B cell (primary cell): ENCODE data around the gene ELAVL3. TPM values are rescaled to one million over a fixed set of nuclear protein-coding genes. Genes with fewer than 3 reads are reported as not detected.
A peak's percentile ranks its signal among the peaks of the same experiment; 100 is the strongest.

Experiments
- ATAC-seq: fragments of 200-7000 bp; cut with Tn5 transposase; one replicate; pipeline ENCODE4 v1.10.0; 2021; ENCODE audit warnings: low read depth, mild to moderate bottlenecking, moderate number of reproducible peaks, moderate library complexity
- CTCF ChIA-PET: fragments of 350-600 bp; sonication (Branson Sonifier 250); formaldehyde crosslinking; loops from one replicate; lab custom pipeline; 2021; ENCODE audit warnings: antibody characterized with exemption, inconsistent platforms; lab: Charles Lee
- POLR2A ChIA-PET: fragments of 350-600 bp; sonication (Branson Sonifier 250); formaldehyde crosslinking; loops from one replicate; lab custom pipeline; 2021; ENCODE audit warnings: antibody characterized with exemption; lab: Charles Lee
- DNase-seq: peaks from one replicate; pipeline ENCODE4 v3.0.0; 2013
- H2AFZ ChIP-seq: 2 replicates; pipeline ENCODE4 v1.6.1; 2012; ENCODE audit warnings: mild to moderate bottlenecking, low read depth, low read length; ENCODE audit not compliant: insufficient read depth, poor library complexity, severe bottlenecking
- H3K27ac ChIP-seq, 2 donors: 1 replicate in 1 of 2; 2 replicates in 1 of 2; pipeline ENCODE4 v1.5.1; 2012 to 2013; ENCODE audit warnings: low read length in 2 of 2, mild to moderate bottlenecking in 2 of 2, moderate library complexity in 1 of 2
- H3K27me3 ChIP-seq, 4 experiments: fragments of 200-600 bp in 1 of 4; sonication (generic) in 1 of 4; replicated peaks in 1 of 4; 1 replicate in 2 of 4; 2 replicates in 2 of 4; pipeline versions ENCODE4 v1.6.1 to v1.7.0; 2013 to 2016; ENCODE audit warnings: low read length in 3 of 4, mild to moderate bottlenecking in 2 of 4, mixed read lengths in 1 of 4, moderate library complexity in 1 of 4; ENCODE audit not compliant: insufficient read depth in 4 of 4, control insufficient read depth in 3 of 4; ENCODE audit errors: control extremely low read depth in 1 of 4
- H3K36me3 ChIP-seq, 2 experiments: replicated peaks in 1 of 2; 1 replicate in 1 of 2; 2 replicates in 1 of 2; pipeline versions ENCODE4 v1.6.1 to v1.7.1; 2013; ENCODE audit warnings: low read length in 1 of 2; ENCODE audit not compliant: insufficient read depth in 2 of 2, control insufficient read depth in 1 of 2; ENCODE audit errors: control extremely low read depth in 1 of 2, extremely low read depth in 1 of 2
- H3K4me1 ChIP-seq, 2 donors: fragments of 200-600 bp in 1 of 2; sonication (generic) in 1 of 2; 1 replicate in 1 of 2; 2 replicates in 1 of 2; pipeline versions ENCODE4 v1.5.1 to v1.6.1; 2013 to 2017; ENCODE audit warnings: low read length in 2 of 2; ENCODE audit not compliant: control insufficient read depth in 2 of 2, insufficient read depth in 2 of 2
- H3K4me2 ChIP-seq: replicated peaks from 2 replicates; pipeline ENCODE3; 2012; ENCODE audit warnings: mild to moderate bottlenecking, low read depth, low read length; ENCODE audit not compliant: poor library complexity, severe bottlenecking
- H3K4me3 ChIP-seq, 5 experiments: fragments of 200-600 bp in 1 of 5; sonication (generic) in 1 of 5; 1 replicate in 3 of 5; 2 replicates in 2 of 5; pipeline versions ENCODE4 v1.5.1 to v1.7.0; 2011 to 2016; ENCODE audit warnings: low read length in 4 of 5, mild to moderate bottlenecking in 4 of 5, low read depth in 2 of 5, control low read depth in 1 of 5, moderate library complexity in 1 of 5; ENCODE audit not compliant: insufficient read depth in 1 of 5; ENCODE audit errors: control extremely low read depth in 1 of 5, extremely low read depth in 1 of 5
- H3K79me2 ChIP-seq: fragments of 200-600 bp; sonication (generic); one replicate; pipeline ENCODE4 v1.6.0; 2016; ENCODE audit warnings: low read length; ENCODE audit not compliant: control insufficient read depth, insufficient read depth
- H3K9ac ChIP-seq: fragments of 200-600 bp; sonication (generic); 2 replicates; pipeline ENCODE4 v1.6.1; 2017; ENCODE audit warnings: mild to moderate bottlenecking, low read length, moderate library complexity
- H3K9me3 ChIP-seq, 3 donors: one replicate each; pipeline versions ENCODE4 v1.6.1 to v1.7.1; 2013; ENCODE audit warnings: low read length in 2 of 3; ENCODE audit not compliant: control insufficient read depth in 2 of 3, insufficient read depth in 1 of 3; ENCODE audit errors: control extremely low read depth in 1 of 3
- H4K20me1 ChIP-seq: 2 replicates; pipeline ENCODE4 v1.6.0; 2012; ENCODE audit warnings: mild to moderate bottlenecking, low read length; ENCODE audit not compliant: insufficient read depth, control insufficient read depth, poor library complexity, severe bottlenecking
- H3K27ac Mint-ChIP-seq: one replicate; pipeline ENCODE4 v1.8.0; 2021; ENCODE audit warnings: mixed read lengths
- H3K27me3 Mint-ChIP-seq: one replicate; pipeline ENCODE4 v1.8.0; 2021; ENCODE audit warnings: mixed read lengths
- H3K4me1 Mint-ChIP-seq: one replicate; pipeline ENCODE4 v1.8.0; 2021; ENCODE audit warnings: mixed read lengths
- H3K4me3 Mint-ChIP-seq: one replicate; pipeline ENCODE4 v1.8.0; 2021; ENCODE audit warnings: mixed read lengths
- H3K9me3 Mint-ChIP-seq: one replicate; pipeline ENCODE4 v1.8.0; 2022; ENCODE audit warnings: mixed read lengths; ENCODE audit not compliant: insufficient read depth
- CTCF ChIP-seq: fragments of 200-600 bp; IDR thresholded peaks from one replicate; pipeline ENCODE4 v1.8.0; 2022; ENCODE audit warnings: antibody characterized with exemption, mild to moderate bottlenecking
- EZH2 ChIP-seq: IDR thresholded peaks from 2 replicates; pipeline ENCODE4 v1.6.1; 2012; ENCODE audit warnings: borderline replicate concordance, low read depth, mild to moderate bottlenecking, moderate library complexity, low read length; ENCODE audit not compliant: insufficient read depth, poor library complexity, severe bottlenecking
- WGBS: methylation state at CpG from one replicate; pipeline ENCODE4 v1.1.5; 2013; ENCODE audit warnings: missing lambda C conversion rate; ENCODE audit not compliant: insufficient coverage; 5-methylcytosine and 5-hydroxymethylcytosine counted together
- intact Hi-C: fragments of 100-400 bp; cut with micrococcal nuclease; formaldehyde crosslinking; loops from one replicate; pipeline ENCODE4 v1.10.0; 2022
- polyA plus RNA-seq: library from polyadenylated mRNA; depleted of rRNA; stranded (reverse); fragments of >200 nt; gene quantifications from 2 replicates; pipeline ENCODE4 v1.2.3, GENCODE V29; 2012
- total RNA-seq, 2 donors: library from RNA; stranded (reverse); fragments of 120-200 nt in 1 of 2; gene quantifications; 1 replicate in 1 of 2; 2 replicates in 1 of 2; pipeline versions ENCODE4 v1.2.3 to v1.2.4, GENCODE V29; 2013 to 2022

Gene ELAVL3
- total and polyA plus RNA-seq, 2 donors (not counting 1 experiment from before 2014, with no cell fraction given): 0.01 TPM; not detected in 1

GRCh38 chr19:11481534-11482383, 913 bp upstream of the ELAVL3 start:
- Histone ChIP-seq H4K20me1 (no peaks in the 10 kb centered on the region), H3K27me3 (peaks cover 0 to 46% (median 25%) of the 10 kb centered on the region in 4 experiments), H3K27ac (no peak overlapping the region), H3K4me2 (peak overlapping the region; percentile 89), H3K4me1 (peaks cover 37 to 42% of the 10 kb centered on the region in 2 donors), H3K9me3 (peaks cover 0 to 25% (median 0%) of the 10 kb centered on the region in 3 donors), H3K9ac (peak overlapping the region; percentile 45), H2AFZ (peak overlapping the region; percentile 27), H3K36me3 (peaks cover 0 to 2% of the 10 kb centered on the region in 2 experiments), H3K4me3 (peak overlapping the region in 4 of 5 experiments; percentile 20 to 48 (median 30)), H3K79me2 (no peaks in the 10 kb centered on the region)
- no peak for TF ChIP-seq EZH2
- no peak for TF ChIP-seq CTCF
- Mint-ChIP-seq H3K27ac (peak overlapping the region; percentile 65), H3K4me3 (peak overlapping the region; percentile 80), H3K4me1 (peaks cover 27% of the 10 kb centered on the region), H3K27me3 (peaks cover 39% of the 10 kb centered on the region), H3K9me3 (no peaks in the 10 kb centered on the region)
- ATAC-seq (peak; percentile 67), DNase-seq (peak; percentile 75)
- intact Hi-C loops: loop anchor here (1.0 to 5.0 kb wide), 7 partner anchors 24 to 444 kb away; partner anchors contain the start of genes ODAD3, PRKCSH and ZNF653
- 6% methylated on average over 50 of the region's 50 CpGs for whole genome bisulfite sequencing
- POLR2A ChIA-PET: interaction anchor here (0.7 to 1.5 kb wide), 4 partner anchors 47 to 107 kb away, joined by 3 to 9 read pairs (median 6); partner anchors contain the start of genes ODAD3, PRKCSH and SWSAP1
- CTCF ChIA-PET: interaction anchor here (0.6 to 3.4 kb wide), 32 partner anchors 8 to 1302 kb away, joined by 3 to 38 read pairs (median 4); partner anchors contain the start of genes ELOF1, EPOR, ODAD3 and PRKCSH
